Activated naive CD8-positive, alpha-beta T cell (primary cell): ENCODE results near the gene FOXI1.

Experiments
- H3K27ac Mint-ChIP-seq: one replicate; pipeline ENCODE4 v1.8.0; 2021; ENCODE audit warnings: mixed read lengths
- H3K27me3 Mint-ChIP-seq: one replicate; pipeline ENCODE4 v1.8.0; 2021; ENCODE audit warnings: mixed read lengths
- H3K36me3 Mint-ChIP-seq: one replicate; pipeline ENCODE4 v1.8.0; 2021; ENCODE audit warnings: mixed read lengths
- H3K4me1 Mint-ChIP-seq: one replicate; pipeline ENCODE4 v1.8.0; 2021; ENCODE audit warnings: low read depth, mixed read lengths
- H3K4me3 Mint-ChIP-seq: one replicate; pipeline ENCODE4 v1.8.0; 2021; ENCODE audit warnings: mild to moderate bottlenecking, mixed read lengths
- H3K9me3 Mint-ChIP-seq: one replicate; pipeline ENCODE4 v1.8.0; 2021; ENCODE audit warnings: low read depth, mixed read lengths

The FOXI1 gene

GRCh38 chr5:170147051-170147752, 41.5 kb downstream of the FOXI1 start:
- H3K36me3 Mint-ChIP-seq = no peaks in the 10 kb centered on the region
- H3K4me3 Mint-ChIP-seq = no peak overlapping the region
- no peak overlapping the region for H3K27ac Mint-ChIP-seq
- H3K9me3 Mint-ChIP-seq = no peaks in the 10 kb centered on the region
- no peaks in the 10 kb centered on the region for H3K27me3 Mint-ChIP-seq
- H3K4me1 Mint-ChIP-seq = no peaks in the 10 kb centered on the region

GRCh38 chr5:170147753-170148264, 42.1 kb downstream of the FOXI1 start:
- H3K4me1 Mint-ChIP-seq = no peaks in the 10 kb centered on the region
- H3K36me3 Mint-ChIP-seq = no peaks in the 10 kb centered on the region
- H3K4me3 Mint-ChIP-seq = no peak overlapping the region
- H3K27ac Mint-ChIP-seq = no peak overlapping the region
- H3K27me3 Mint-ChIP-seq = no peaks in the 10 kb centered on the region
- H3K9me3 Mint-ChIP-seq = no peaks in the 10 kb centered on the region

- Mint-ChIP-seq H3K9me3 (no peaks in the 10 kb centered on the region), H3K27me3 (no peaks in the 10 kb centered on the region), H3K36me3 (no peaks in the 10 kb centered on the region), H3K27ac (no peak overlapping the region), H3K4me3 (no peak overlapping the region), H3K4me1 (no peaks in the 10 kb centered on the region)
These were observed 42.9 kb downstream of the FOXI1 start for GRCh38 chr5:170148430-170149205.

- no peak overlapping the region for H3K27ac Mint-ChIP-seq
- H3K36me3 Mint-ChIP-seq = no peaks in the 10 kb centered on the region
- no peaks in the 10 kb centered on the region for H3K9me3 Mint-ChIP-seq
These were observed 43.5 kb downstream of the FOXI1 start for GRCh38 chr5:170149206-170149515.

GRCh38 chr5:170150713-170151096, 45.0 kb downstream of the FOXI1 start:
- Mint-ChIP-seq H3K9me3 (no peaks in the 10 kb centered on the region), H3K4me3 (no peak overlapping the region), H3K36me3 (no peaks in the 10 kb centered on the region), H3K27me3 (no peaks in the 10 kb centered on the region), H3K27ac (no peak overlapping the region), H3K4me1 (no peaks in the 10 kb centered on the region)

More at GRCh38 chr5:170149206-170149515, 43.5 kb downstream of the FOXI1 start:
- Mint-ChIP-seq H3K4me3 (no peak overlapping the region), H3K27me3 (no peaks in the 10 kb centered on the region), H3K4me1 (no peaks in the 10 kb centered on the region)

GRCh38 chr5:170151097-170151831, 45.6 kb downstream of the FOXI1 start:
- H3K4me1 Mint-ChIP-seq = no peaks in the 10 kb centered on the region
- no peaks in the 10 kb centered on the region for H3K27me3 Mint-ChIP-seq
- H3K36me3 Mint-ChIP-seq = no peaks in the 10 kb centered on the region
- no peaks in the 10 kb centered on the region for H3K9me3 Mint-ChIP-seq
- H3K4me3 Mint-ChIP-seq = no peak overlapping the region
- no peak overlapping the region for H3K27ac Mint-ChIP-seq

- Mint-ChIP-seq H3K4me1 (no peaks in the 10 kb centered on the region), H3K4me3 (no peak overlapping the region), H3K36me3 (no peaks in the 10 kb centered on the region), H3K27me3 (no peaks in the 10 kb centered on the region), H3K27ac (no peak overlapping the region), H3K9me3 (no peaks in the 10 kb centered on the region)
These were observed 47.1 kb downstream of the FOXI1 start for GRCh38 chr5:170152767-170153166.

GRCh38 chr5:170154297-170154696, 48.6 kb downstream of the FOXI1 start:
- Mint-ChIP-seq H3K4me1 (no peaks in the 10 kb centered on the region), H3K4me3 (no peak overlapping the region), H3K9me3 (no peaks in the 10 kb centered on the region), H3K27me3 (no peaks in the 10 kb centered on the region), H3K27ac (no peak overlapping the region), H3K36me3 (no peaks in the 10 kb centered on the region)

- H3K27me3 Mint-ChIP-seq = no peaks in the 10 kb centered on the region
- no peaks in the 10 kb centered on the region for H3K4me1 Mint-ChIP-seq
- H3K9me3 Mint-ChIP-seq = no peaks in the 10 kb centered on the region
- no peaks in the 10 kb centered on the region for H3K36me3 Mint-ChIP-seq
- no peak overlapping the region for H3K27ac Mint-ChIP-seq
- no peak overlapping the region for H3K4me3 Mint-ChIP-seq
These were observed 49.0 kb downstream of the FOXI1 start for GRCh38 chr5:170154744-170155143.

- Mint-ChIP-seq H3K4me3 (no peak overlapping the region), H3K27me3 (no peaks in the 10 kb centered on the region), H3K4me1 (no peaks in the 10 kb centered on the region), H3K9me3 (no peaks in the 10 kb centered on the region), H3K36me3 (no peaks in the 10 kb centered on the region), H3K27ac (no peak overlapping the region)
These were observed 50.1 kb downstream of the FOXI1 start for GRCh38 chr5:170155771-170156170.

- Mint-ChIP-seq H3K4me3 (no peak overlapping the region), H3K36me3 (no peaks in the 10 kb centered on the region)
These were observed 53.5 kb downstream of the FOXI1 start for GRCh38 chr5:170159101-170159698.

More at GRCh38 chr5:170159101-170159698, 53.5 kb downstream of the FOXI1 start:
- H3K27ac Mint-ChIP-seq = no peak overlapping the region
- H3K4me1 Mint-ChIP-seq = no peaks in the 10 kb centered on the region
- no peaks in the 10 kb centered on the region for H3K9me3 Mint-ChIP-seq
- H3K27me3 Mint-ChIP-seq = no peaks in the 10 kb centered on the region
